HG02943 (cell line): ENCODE measurements around the gene SDHAF4.
"Not testable (repeated sequence)": the region's sequence is repeated elsewhere in the genome, so short reads cannot be mapped to it uniquely, and the experiment has no call there.

Experiments
- ATAC-seq: cut with Tn5 transposase; IDR thresholded peaks from one replicate; pipeline ENCODE4 v1.9.1; 2021; ENCODE audit warnings: mild to moderate bottlenecking, low read depth, moderate library complexity; ENCODE audit not compliant: unreplicated experiment

SDHAF4 gene

DNA sequence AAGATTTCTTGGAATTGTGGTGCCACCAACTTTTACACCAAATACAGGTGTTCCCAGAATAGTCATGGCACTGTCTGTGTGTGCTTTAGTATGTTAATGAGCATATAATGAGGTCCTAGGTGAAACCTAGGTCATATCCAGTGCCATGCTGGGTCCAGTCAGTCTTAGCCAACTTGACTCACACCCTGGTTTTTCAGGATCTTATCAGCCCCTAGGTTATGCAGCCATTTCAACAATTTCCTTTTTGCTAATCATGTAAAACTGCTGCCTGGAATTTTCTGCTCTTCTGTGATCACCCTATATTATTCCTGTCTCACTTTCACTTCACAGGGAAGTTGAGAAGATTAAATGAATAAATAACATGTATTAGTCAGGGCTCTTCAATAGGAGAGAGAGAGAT lies 23.7 kb downstream of the SDHAF4 start:
- no peak for ATAC-seq

DNA sequence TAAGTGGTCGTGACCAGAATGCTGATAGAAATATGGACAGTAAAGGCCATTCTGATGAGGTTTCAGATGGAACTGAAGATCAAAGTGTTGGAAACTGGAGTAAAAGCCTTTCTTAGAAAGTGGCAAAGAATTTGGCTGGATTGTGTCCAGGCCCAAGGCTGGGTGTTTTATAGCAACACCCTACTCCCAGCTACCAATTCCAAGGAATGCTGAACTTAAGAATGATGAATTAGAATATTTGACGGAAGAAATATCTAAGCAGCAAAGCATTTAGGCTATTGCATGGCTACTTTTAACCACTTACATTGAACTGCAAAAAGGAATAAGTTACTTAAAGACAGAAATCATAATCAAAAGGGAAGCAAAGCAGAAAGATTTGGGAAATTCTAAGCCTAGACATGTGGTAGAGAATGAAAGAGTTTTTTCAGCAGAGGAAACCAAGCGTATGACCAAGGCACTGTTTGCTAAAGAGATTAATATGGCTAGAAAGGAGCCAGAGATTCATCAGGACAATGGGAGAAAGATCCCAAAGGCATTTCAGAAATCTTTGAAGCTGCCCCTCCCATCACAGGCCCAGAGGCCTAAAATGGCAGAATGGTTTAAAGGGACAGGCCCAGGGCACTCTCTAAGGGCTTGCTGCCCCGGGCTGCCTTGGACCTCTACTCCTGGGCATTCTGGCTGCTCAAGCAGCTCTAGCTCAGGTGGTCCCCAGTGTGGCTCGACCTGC lies 25.8 kb downstream of the SDHAF4 start:
- no peak for ATAC-seq

DNA sequence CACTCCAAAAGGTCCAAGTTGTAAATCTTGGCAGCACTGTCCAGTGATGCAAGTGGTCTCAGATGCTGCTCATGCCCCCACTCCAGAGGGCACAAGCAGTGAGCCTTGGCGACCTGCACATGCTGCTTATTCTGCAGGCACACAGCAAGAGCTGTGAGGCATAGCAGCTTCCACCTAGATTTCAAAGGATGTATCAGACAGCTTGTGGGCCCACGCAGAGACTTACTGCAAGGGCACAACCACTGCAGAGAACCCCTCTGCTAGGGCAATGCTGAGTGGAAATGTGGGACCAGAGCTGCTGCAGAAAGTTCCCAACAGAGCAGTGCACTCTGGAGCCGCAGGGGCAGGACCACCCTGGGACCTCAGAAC lies 26.4 kb downstream of the SDHAF4 start:
- ATAC-seq, result no peak

DNA sequence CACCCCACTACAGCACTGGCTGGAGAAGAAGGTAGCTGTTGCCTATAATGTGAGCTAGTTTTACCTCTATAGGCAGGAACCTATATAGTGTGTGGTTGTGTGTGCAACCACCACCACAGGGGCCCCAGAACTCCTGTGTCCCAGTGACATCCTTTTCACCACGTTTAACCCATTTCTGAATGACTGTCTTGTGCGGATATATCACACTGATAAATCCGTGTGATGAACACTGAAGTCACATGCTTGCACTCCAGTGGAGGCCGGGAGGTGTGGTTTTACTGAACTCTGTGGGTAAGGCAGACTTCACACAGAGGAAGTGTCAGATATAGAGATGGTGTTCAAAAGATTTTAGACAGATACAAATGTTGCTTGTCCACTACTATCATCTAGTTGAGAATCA lies 32.5 kb downstream of the SDHAF4 start:
- no peak for ATAC-seq

DNA sequence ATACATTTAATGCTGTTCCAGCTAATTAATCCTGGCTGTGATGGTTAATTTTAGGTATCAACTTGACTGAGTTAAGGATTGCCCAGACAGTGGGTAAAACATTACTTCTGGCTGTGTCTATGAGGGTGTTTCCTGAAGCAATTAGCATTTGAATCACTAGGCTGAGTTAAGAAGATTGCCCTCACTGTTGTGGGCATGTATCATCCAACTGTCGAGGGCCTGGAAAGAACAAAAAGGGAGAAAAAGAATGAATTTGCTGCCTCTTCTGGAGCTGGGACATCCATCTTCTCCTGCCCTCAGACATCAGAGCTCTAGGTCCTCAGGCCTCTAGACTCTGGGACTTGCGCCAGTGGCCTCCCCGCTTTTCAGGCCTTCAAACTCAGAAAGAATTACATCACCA lies 34.3 kb downstream of the SDHAF4 start:
- ATAC-seq, result no peak

DNA sequence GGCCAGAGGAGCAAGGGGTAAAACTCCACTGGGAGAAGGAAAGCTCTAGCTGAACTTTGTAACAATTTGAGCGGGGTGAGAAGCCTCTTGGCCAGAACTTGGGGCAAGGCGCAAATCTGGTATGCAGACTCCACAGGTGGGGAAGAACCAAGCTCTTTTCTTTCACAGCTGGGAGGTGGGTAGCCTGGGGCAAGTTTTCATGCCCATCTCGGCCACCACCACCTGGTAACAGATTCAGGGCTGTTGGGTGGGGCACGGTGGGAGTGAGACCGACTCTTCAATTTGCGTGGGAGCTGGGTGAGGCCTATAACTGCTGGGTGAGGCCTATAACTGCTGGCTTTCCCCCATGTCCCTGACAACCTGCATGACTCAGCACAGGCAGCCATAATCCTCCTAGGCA lies 37.5 kb downstream of the SDHAF4 start:
- no peak for ATAC-seq

DNA sequence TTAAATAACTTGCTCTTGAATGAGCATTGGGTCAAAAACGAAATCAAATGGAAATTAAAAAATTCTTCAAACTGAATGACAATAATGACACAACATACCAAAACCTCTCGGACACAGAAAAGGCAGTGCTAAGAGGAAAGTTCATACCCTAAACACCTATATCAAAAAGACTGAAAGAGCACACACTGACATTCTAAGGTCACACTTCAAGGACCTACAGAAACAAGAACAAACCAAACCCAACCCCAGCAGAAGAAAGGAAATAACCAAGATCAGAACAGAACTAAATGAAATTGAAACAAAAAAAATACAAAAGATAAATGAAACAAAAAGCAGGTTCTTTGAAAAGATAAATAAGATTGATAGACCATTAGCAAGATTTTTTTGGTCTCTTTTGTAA lies 40.6 kb downstream of the SDHAF4 start:
- ATAC-seq, result not testable (repeated sequence)

DNA sequence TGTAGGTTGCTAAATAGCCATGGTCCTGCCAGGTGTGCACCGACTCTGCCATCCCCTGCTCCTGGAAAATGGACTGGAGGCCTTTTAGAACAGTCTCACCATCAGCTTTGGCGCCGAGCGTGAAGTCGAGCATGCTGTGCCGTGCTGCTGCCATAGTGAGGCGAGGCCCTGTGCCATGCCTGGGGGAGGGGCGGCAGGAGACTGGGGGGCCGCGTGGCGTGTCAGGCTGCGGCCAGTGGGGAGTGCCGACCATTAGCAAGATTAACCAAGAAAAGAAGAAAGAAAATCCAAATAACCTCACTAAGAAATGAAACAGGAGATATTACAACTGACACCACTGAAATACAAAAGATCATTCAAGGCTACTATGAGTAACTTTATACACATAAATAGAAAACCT lies 42.5 kb downstream of the SDHAF4 start:
- ATAC-seq, result not testable (repeated sequence)

DNA sequence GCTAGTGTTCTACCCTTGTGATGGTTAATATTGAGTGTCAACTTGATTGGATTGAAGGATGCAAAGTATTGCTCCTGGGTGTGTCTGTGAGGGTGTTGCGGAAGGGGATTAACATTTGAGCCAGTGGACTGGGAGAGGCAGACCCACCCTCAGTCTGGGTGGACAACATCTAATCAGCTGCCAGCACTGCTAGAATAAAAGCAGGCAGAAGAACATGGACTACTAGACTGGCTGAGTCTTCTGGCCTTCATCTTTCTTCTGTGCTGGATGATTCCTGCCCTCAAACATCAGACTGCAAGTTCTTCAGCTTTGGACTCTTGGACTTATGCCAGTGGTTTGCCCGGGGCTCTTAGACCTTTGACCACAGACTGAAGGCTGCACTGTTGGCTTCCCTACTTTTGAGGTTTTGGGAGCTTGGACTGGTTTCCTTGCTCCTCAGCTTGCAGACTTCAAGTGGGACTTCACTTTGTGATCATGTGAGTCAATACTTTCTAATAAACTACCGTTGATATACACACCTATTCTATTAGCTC lies 50.1 kb downstream of the SDHAF4 start:
- no peak for ATAC-seq

DNA sequence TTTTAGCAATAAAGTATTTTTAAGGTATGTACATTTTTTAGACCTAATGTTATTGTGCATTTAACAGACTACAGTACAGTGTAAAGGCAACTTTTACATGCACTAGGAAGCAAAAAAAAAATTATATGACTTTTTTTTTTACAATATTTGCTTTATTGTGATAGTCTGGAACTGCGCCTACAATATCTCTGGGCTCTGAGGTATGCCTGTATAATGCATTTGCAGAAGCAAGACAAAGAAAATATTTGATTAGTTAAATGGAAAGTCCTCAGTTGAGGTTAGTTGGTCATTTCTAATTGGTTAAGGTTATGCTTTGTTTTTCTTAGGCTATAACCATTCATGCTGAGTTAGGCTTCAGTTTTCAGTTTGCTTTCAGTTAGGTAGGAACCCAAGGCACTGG lies 54.0 kb downstream of the SDHAF4 start:
- ATAC-seq, result no peak

DNA sequence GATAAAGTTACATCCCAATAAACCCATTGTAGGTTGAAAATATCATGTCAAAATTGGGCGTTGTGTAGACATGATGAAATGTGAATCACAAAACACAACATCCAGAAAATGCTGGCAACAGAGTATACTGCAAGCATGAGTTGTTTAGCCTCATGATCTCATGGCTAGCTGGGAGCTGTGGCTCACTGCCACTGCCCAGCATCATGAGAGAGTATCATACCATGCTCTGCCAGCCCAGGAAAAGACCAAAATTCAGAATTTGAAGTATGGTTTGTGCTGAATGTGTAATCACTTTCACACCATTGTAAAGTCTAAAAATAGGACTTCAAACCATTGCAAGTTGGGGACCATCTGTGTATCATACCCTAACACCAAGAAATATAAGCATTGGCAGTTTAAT lies 55.7 kb downstream of the SDHAF4 start:
- ATAC-seq, result no peak

DNA sequence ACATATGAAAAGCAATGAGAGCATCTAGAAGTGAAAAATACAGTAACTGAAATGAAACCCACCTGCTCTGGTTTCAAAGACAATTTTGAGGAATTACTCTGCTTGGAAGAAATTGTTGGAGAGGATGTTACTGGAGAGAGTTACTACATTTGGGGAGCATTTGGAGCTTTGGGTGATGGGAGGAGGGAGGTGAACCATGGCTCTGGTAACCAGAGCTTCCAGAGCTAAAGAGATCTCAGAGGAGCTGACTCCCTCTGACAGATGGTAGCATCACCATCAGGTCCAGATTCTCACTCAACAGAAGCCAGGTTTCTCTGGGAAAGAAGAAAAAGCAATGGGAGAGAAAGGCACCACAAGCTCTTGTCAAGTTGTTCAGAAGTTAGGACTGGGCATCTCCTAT lies 58.7 kb downstream of the SDHAF4 start:
- no peak for ATAC-seq

DNA sequence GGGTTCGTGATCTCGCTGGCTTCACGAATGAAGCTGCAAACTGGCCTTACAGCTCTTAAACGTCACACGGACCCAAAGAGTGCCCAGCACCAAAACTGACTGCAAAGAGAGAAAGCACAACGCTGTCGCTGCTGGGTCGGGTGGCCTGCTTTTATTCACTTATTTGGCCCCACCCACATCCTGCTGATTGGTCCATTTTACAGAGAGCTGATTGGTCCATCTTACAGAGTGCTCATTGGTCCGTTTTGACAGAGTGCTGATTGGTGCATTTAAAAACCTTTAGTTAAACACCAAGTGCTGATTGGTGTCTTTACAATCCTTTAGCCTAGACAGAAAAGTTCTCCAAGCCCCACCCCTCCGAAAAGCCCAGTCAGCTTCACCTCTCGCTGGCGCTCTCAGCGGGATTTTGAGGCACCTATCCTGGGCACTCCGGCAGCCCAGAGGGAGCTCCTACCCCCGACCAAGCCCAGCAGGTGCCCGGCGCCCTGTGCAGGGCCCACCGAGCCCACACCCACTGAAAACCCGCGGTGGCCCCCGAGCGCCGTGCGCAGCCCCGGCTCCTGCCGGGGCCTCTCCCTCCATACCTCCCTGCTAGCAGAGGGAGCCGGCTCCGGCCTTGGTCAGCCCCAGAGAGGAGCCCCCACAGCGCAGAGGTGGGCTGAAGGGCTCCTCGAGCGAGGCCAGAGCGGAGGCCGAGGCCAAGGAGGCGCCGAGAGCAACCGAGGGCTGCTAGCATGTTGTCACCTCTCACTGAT lies 60.9 kb downstream of the SDHAF4 start:
- ATAC-seq, result no peak

DNA sequence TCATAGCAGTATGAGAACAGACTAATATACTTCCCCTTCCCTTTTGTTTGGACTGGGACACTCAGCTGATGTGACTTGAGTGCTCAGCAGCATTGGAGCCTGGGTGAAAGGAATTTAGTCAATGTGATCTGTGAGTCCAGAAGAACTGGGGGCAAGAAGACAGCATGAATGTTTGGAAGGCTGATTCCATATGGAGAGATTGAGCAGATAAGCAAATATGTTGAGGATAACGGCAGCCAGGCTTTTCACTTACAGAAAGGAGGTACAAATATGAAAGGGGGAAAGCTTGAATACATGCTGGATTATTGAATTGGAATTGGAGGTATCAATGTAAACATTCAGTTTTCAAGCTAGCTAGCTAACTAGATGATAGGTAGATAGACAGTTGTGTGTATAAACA lies 63.2 kb downstream of the SDHAF4 start:
- ATAC-seq, result no peak

DNA sequence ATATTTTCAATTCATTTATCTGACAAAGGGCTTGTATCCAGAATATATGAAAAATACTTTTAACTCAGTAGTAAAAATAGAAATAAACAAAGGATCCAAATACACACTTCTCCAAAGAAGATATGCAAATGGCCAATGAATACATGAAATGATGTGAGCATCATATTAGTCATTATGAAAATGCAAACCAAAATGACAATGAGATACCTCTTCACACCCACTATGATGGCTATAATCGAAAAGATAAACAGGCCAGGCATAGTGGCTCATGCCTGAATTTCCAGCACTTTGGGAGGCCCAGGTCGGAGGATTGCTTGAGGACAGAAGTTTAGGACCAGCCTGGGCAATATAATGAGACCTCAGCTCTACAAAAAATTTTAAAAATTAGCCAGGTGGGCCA lies 67.1 kb downstream of the SDHAF4 start:
- ATAC-seq, result no peak

DNA sequence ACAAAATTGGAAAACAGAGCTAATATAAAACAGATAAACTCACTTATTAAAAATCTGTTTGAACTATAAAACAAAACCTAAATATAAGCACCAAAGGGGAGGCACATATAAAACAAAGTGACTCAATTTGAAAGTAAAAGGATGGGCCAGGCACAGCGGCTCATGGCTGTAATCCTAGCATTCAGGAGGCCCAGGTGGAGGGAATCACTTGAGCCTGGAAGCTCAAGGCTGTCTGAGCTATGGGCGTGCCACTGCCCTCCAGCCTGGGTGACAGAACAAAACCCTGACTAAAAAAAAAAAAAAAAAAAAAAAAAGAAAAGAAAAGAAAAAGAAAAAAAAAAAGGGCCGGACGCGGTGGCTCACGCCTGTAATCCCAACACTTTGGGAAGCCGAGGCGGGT lies 69.9 kb downstream of the SDHAF4 start:
- ATAC-seq, result no peak

DNA sequence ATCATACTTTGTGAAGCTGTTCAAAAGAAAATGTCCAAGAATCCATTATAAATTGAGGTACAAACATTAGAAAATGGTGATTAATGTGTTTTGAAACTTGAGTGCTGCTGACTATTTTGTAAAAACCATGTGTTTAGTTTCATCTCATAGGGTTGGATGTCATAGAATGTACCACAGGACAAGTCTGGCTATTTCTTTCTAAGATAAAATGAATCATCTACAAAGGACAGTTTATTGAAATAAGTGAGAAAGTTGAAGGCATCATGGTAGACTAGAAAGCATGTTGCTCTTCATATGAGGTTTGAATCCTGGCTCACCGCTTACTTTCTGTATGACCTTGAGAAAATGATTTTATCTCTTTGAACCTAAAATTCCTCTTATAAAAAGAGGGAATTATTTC lies 71.7 kb downstream of the SDHAF4 start:
- no peak for ATAC-seq
